H54 (cell line): ENCODE results near the gene SOD1.
"Not testable (repeated sequence)": the region's sequence is repeated elsewhere in the genome, so short reads cannot be mapped to it uniquely, and the experiment has no call there.

ENCODE experiments used
- DNase-seq: peaks from one replicate; pipeline ENCODE4 v3.0.0; 2011; ENCODE audit warnings: low spot score, mixed read lengths; ENCODE audit not compliant: insufficient read length
- FAIRE-seq: peaks from 3 replicates; lab custom pipeline; 2011; peaks lifted over from hg19 to GRCh38; lab: Jason Lieb, UNC
- POLR2A ChIP-seq: IDR thresholded peaks from 2 replicates; pipeline ENCODE4 v1.6.1; 2011; ENCODE audit warnings: low read depth, mild to moderate bottlenecking, low read length

Gene SOD1

DNA sequence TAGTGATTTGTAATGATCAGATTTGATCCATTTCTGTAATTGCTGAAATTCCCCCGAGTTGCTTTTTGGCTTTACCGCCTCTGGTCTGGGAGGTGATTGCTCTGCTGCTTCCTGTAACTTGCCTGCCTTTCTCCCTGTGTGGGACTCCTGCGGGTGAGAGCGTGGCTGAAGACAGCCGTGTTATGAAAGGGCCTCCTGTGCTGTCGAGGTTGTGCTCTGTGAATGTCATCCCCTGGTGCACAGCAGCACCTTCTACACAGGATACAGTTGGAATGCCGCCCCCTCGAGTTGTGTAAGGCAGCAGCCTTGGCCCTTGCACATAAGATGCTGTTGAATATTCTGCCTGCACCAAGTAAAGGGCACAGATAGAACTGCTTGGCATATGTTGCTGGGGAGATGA, 5.9 kb downstream of the SOD1 start:
- TF ChIP-seq POLR2A = no peak
- no peak for FAIRE-seq
- no peak for DNase-seq

DNA sequence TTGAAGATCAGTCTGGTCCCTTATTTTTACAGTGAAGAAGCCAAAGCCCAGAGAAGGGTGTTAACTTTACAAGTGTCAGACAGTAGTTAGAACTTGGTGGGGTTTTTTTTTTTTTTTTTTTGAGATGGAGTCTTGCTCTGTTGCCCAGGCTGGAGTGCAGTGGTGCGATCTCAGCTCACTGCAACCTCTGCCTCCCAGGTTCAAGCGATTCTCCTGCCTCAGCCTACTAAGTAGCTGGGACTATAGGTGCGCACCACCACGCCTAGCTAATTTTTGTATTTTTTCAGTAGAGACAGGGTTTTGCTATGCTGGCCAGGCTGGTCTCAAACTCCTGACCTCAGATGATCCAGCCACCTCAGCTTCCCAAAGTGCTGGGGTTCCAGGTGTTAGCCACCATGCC, 6.4 kb downstream of the SOD1 start:
- not testable (repeated sequence) for DNase-seq, FAIRE-seq

DNA sequence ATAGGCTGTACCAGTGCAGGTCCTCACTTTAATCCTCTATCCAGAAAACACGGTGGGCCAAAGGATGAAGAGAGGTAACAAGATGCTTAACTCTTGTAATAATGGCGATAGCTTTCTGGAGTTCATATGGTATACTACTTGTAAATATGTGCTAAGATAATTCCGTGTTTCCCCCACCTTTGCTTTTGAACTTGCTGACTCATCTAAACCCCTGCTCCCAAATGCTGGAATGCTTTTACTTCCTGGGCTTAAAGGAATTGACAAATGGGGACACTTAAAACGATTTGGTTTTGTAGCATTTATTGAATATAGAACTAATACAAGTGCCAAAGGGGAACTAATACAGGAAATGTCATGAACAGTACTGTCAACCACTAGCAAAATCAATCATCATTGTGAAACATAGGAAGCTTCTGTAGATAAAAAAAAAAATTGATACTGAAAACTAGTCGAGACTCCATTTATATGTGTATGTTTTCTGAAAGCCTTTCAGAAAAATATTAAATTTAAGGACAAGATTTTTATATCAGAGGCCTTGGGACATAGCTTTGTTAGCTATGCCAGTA, 7.0 kb downstream of the SOD1 start:
- TF ChIP-seq POLR2A = no peak
- FAIRE-seq (no peak), DNase-seq (no peak)

- no peak for FAIRE-seq
- TF ChIP-seq POLR2A = no peak
- DNase-seq = no peak
Observed at GRCh38 chr21:31667132-31667531, 7.6 kb downstream of the SOD1 start.

- no peak for DNase-seq
- TF ChIP-seq POLR2A = no peak
- FAIRE-seq = no peak
Observed at GRCh38 chr21:31667639-31668038, 8.1 kb downstream of the SOD1 start.

GRCh38 chr21:31668651-31669491, 9.4 kb downstream of the SOD1 start:
- no peak for FAIRE-seq
- TF ChIP-seq POLR2A = no peak
- no peak for DNase-seq

- FAIRE-seq (peak; percentile 57), DNase-seq (no peak)
- TF ChIP-seq POLR2A = no peak
Observed at GRCh38 chr21:31670070-31670469, 10.6 kb downstream of the SOD1 start.

- FAIRE-seq = no peak
- TF ChIP-seq POLR2A = no peak
- no peak for DNase-seq
Observed at GRCh38 chr21:31671146-31671716, 11.7 kb downstream of the SOD1 start.

GRCh38 chr21:31671931-31672330, 12.4 kb downstream of the SOD1 start:
- no peak for FAIRE-seq
- no peak for DNase-seq
- TF ChIP-seq POLR2A = no peak

DNA sequence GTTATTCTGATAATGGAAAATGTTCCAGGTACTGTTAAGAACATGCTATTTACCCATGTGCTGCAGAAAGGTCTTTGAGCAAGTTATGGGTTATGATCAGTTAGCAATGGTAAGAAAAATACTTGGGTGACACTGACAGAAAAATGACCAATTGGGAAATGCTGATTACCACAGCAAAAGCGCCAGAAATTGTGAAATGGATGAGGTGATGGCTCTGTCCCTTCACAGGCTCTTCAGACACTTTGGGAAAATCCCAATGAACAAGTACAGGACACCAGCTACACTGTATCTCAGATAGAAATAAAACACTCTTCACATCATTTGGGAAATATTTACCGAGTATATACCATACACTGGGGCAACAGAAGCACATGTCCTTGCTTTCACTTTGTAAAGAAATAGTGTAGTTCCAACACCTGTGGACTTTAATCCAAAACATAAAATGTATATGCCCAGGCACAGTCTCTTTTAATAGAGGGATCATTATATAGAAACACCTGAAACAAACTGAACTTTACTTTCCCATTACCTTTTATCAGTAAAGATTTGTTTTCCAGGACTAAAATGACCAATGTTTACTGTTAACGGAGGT, 13.9 kb downstream of the SOD1 start:
- FAIRE-seq = no peak
- no peak for TF ChIP-seq POLR2A
- no peak for DNase-seq

DNA sequence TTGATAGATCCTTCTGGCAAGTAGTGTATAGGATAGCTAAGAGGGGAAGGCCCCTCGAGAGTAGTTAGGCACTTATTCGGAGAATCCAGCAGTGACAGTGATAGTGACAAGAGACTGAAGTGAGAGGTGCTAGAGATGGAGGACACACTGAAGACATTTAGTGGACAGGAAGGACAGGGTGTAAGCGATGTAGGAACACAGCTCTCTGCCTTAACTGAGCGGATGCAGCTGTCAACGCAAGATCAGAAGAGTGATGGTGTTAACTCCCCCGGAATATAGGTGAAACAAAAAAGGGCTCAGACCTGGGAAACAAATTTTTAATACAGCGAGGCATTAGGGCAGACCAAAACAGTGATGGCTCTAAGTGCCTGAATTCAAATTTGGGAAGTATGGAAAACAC, 15.8 kb downstream of the SOD1 start:
- FAIRE-seq (no peak), DNase-seq (no peak)
- TF ChIP-seq POLR2A = no peak

- DNase-seq = no peak
- no peak for TF ChIP-seq POLR2A
- no peak for FAIRE-seq
Observed at GRCh38 chr21:31675960-31676359, 16.5 kb downstream of the SOD1 start.

GRCh38 chr21:31677047-31677446, 17.6 kb downstream of the SOD1 start:
- DNase-seq (no peak), FAIRE-seq (no peak)
- TF ChIP-seq POLR2A = no peak

DNA sequence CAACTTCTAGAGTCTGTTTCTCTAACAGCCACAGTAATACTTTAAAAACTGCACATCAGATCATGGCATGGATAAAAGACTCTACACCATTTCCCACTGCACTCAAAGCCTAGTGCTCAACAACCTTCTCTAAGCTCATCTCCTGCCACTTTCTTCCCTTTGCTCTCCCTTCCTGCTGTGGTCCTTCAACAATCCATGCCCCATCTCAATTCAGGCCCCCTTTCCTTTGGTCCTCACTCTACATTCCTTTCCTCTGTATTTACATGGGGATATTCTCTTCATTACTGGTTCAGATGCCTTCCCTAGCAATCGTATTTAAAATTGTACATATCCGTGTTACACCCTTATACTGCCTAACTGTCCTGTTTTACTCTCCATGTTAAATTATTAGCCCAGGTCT, 19.0 kb downstream of the SOD1 start:
- FAIRE-seq = no peak
- TF ChIP-seq POLR2A = no peak
- DNase-seq = no peak

- no peak for TF ChIP-seq POLR2A
- FAIRE-seq = peak; percentile 20
- DNase-seq = no peak
Observed at GRCh38 chr21:31682620-31683019, 23.1 kb downstream of the SOD1 start.
